A549 (cell line): ENCODE measurements around the gene PHKB. TPM values are rescaled to one million over a fixed set of nuclear protein-coding genes. Genes with fewer than 3 reads are reported as not detected.

Experiments used
- ATAC-seq, 2 experiments: fragments of 200-7000 bp in 1 of 2; fragments of >200 bp in 1 of 2; cut with Nextera tagmentation in 1 of 2; cut with Tn5 transposase in 1 of 2; 3 replicates each; pipeline versions ENCODE4 v1.8.0 to v1.9.1; 2018 to 2020; ENCODE audit warnings: mild to moderate bottlenecking in 1 of 2, moderate library complexity in 1 of 2
- CTCF ChIA-PET: fragments of 300-600 bp; sonication (Branson Sonifier 250); formaldehyde crosslinking; extraction: SDS; loops from one replicate; lab custom pipeline; 2021; ENCODE audit warnings: antibody characterized with exemption, inconsistent platforms; lab: Yijun Ruan, JAX
- POLR2A ChIA-PET: fragments of 350-600 bp; formaldehyde crosslinking; extraction: SDS; loops from one replicate; lab custom pipeline; 2021; ENCODE audit warnings: antibody characterized with exemption, inconsistent platforms; lab: Yijun Ruan, JAX
- DNase-seq, 2 experiments: peaks; one replicate each; pipeline versions ENCODE4 v3.0.0 to v3.0.0-alpha.2; 2011 to 2016; ENCODE audit warnings: low read depth in 1 of 2, low spot score in 1 of 2
- FAIRE-seq: peaks from 2 replicates; lab custom pipeline; 2011; peaks lifted over from hg19 to GRCh38; lab: Jason Lieb, UNC
- H3K27ac ChIP-seq, 2 experiments: fragments of >200 bp; sonication (Bioruptor Twin); formaldehyde crosslinking; 3 replicates each; pipeline ENCODE4 v1.5.1; 2016 to 2017
- H3K4me1 ChIP-seq: fragments of >200 bp; sonication (Bioruptor Twin); formaldehyde crosslinking; 3 replicates; pipeline ENCODE4 v1.6.1; 2016
- H3K4me2 ChIP-seq: fragments of >200 bp; sonication (Bioruptor Twin); formaldehyde crosslinking; 3 replicates; pipeline ENCODE4 v1.6.1; 2016
- H3K4me3 ChIP-seq: fragments of >200 bp; sonication (Bioruptor Twin); formaldehyde crosslinking; 3 replicates; pipeline ENCODE4 v1.5.1; 2016
- H3K9me3 ChIP-seq: fragments of >200 bp; sonication (Bioruptor Twin); formaldehyde crosslinking; 3 replicates; pipeline ENCODE4 v1.6.1; 2016
- BHLHE40 ChIP-seq: IDR thresholded peaks from 2 replicates; pipeline ENCODE4 v1.6.1; 2012; ENCODE audit warnings: low read depth, low read length, inconsistent platforms
- CBX2 ChIP-seq: fragments of 200-600 bp; sonication (generic); IDR thresholded peaks from 2 replicates; pipeline ENCODE4 v1.6.1; 2016; ENCODE audit warnings: low read depth, mild to moderate bottlenecking, borderline replicate concordance
- CHD2 ChIP-seq: fragments of 150-350 bp; IDR thresholded peaks from 2 replicates; pipeline ENCODE4 v1.6.1; 2014; ENCODE audit warnings: low read length; ENCODE audit not compliant: partially characterized antibody
- E2F6 ChIP-seq: IDR thresholded peaks from 2 replicates; pipeline ENCODE4 v1.6.1; 2012; ENCODE audit warnings: low read depth, borderline replicate concordance
- EHMT2 ChIP-seq: fragments of 200-600 bp; sonication (generic); IDR thresholded peaks from 2 replicates; pipeline ENCODE4 v1.6.1; 2016; ENCODE audit warnings: antibody characterized with exemption, low read depth, mild to moderate bottlenecking, moderate library complexity
- EP300 ChIP-seq, 2 experiments: fragments of >200 bp; sonication (Bioruptor Twin); formaldehyde crosslinking; IDR thresholded peaks; 2 replicates in 1 of 2; 3 replicates in 1 of 2; pipeline ENCODE4 v1.6.1; 2016 to 2017
- FOXS1 ChIP-seq: fragments of 250-450 bp; sonication (Bioruptor Pico); IDR thresholded peaks from 2 replicates; pipeline ENCODE4 v1.5.0; 2020; ENCODE audit warnings: mild to moderate bottlenecking, moderate library complexity
- GATA3 ChIP-seq: IDR thresholded peaks from 2 replicates; pipeline ENCODE4 v1.6.1; 2012; ENCODE audit warnings: borderline replicate concordance
- HEYL ChIP-seq: fragments of 250-450 bp; sonication (Bioruptor Pico); IDR thresholded peaks from 2 replicates; pipeline ENCODE4 v1.8.0; 2021; ENCODE audit warnings: mild to moderate bottlenecking, moderate library complexity
- HOXB13 ChIP-seq: fragments of 250-450 bp; sonication (Bioruptor Pico); IDR thresholded peaks from 2 replicates; pipeline ENCODE4 v1.5.0; 2020; ENCODE audit warnings: low read depth, mild to moderate bottlenecking, moderate library complexity
- HOXB5 ChIP-seq: fragments of 250-450 bp; sonication (Bioruptor Pico); IDR thresholded peaks from 2 replicates; pipeline ENCODE4 v1.5.0; 2020; ENCODE audit warnings: mild to moderate bottlenecking, moderate library complexity
- JUN ChIP-seq, 2 experiments: fragments of >200 bp; sonication (Bioruptor Twin); formaldehyde crosslinking; IDR thresholded peaks; 2 replicates in 1 of 2; 3 replicates in 1 of 2; pipeline ENCODE4 v1.6.1; 2016 to 2017
- JUNB ChIP-seq: fragments of >200 bp; sonication (Bioruptor Twin); formaldehyde crosslinking; IDR thresholded peaks from 2 replicates; pipeline ENCODE4 v1.6.1; 2016
- MAZ ChIP-seq: fragments of 150-350 bp; IDR thresholded peaks from 2 replicates; pipeline ENCODE4 v1.6.1; 2014; ENCODE audit warnings: antibody characterized with exemption, low read depth, low read length, borderline replicate concordance
- NPAS2 ChIP-seq: fragments of 250-450 bp; sonication (Bioruptor Pico); IDR thresholded peaks from 2 replicates; pipeline ENCODE4 v1.8.0; 2022; ENCODE audit warnings: mild to moderate bottlenecking, moderate library complexity, borderline replicate concordance
- NR3C1 ChIP-seq: fragments of >200 bp; sonication (Bioruptor Twin); formaldehyde crosslinking; IDR thresholded peaks from 3 replicates; pipeline ENCODE4 v1.6.1; 2017
- POLR2AphosphoS2 ChIP-seq: conservative IDR thresholded peaks from 2 replicates; pipeline ENCODE4 v1.6.1; 2012; ENCODE audit warnings: low read length, improper control_type of control experiment, inconsistent platforms
- RAD21 ChIP-seq, 2 experiments: fragments of >200 bp in 1 of 2; sonication (Bioruptor Twin) in 1 of 2; formaldehyde crosslinking in 1 of 2; IDR thresholded peaks in 1 of 2; conservative IDR thresholded peaks in 1 of 2; 2 replicates in 1 of 2; 3 replicates in 1 of 2; pipeline ENCODE4 v1.6.1; 2012 to 2018; ENCODE audit warnings: inconsistent platforms in 1 of 2
- RFX5 ChIP-seq: fragments of 450-650 bp; IDR thresholded peaks from 2 replicates; pipeline ENCODE4 v1.7.1; 2014; ENCODE audit warnings: antibody characterized with exemption, mild to moderate bottlenecking, moderate library complexity
- RNF2 ChIP-seq: fragments of 200-600 bp; sonication (generic); IDR thresholded peaks from 2 replicates; pipeline ENCODE4 v1.6.1; 2016; ENCODE audit warnings: low read depth, mild to moderate bottlenecking, antibody characterized with exemption, moderate library complexity, borderline replicate concordance
- SMC3 ChIP-seq: fragments of >200 bp; sonication (Bioruptor Twin); formaldehyde crosslinking; IDR thresholded peaks from 3 replicates; pipeline ENCODE4 v1.6.1; 2018; ENCODE audit warnings: inconsistent platforms
- SREBF2 ChIP-seq: fragments of 450-650 bp; IDR thresholded peaks from 2 replicates; pipeline ENCODE4 v1.6.1; 2014; ENCODE audit warnings: mild to moderate bottlenecking, moderate library complexity
- TFCP2L1 ChIP-seq: fragments of 250-450 bp; sonication (Bioruptor Pico); IDR thresholded peaks from 2 replicates; pipeline ENCODE4 v1.5.0; 2021; ENCODE audit warnings: mild to moderate bottlenecking
- TP53 ChIP-seq: fragments of 250-450 bp; sonication (Bioruptor Pico); IDR thresholded peaks from 2 replicates; pipeline ENCODE4 v1.5.0; 2021; ENCODE audit warnings: mild to moderate bottlenecking, moderate library complexity
- ZFP36 ChIP-seq: fragments of 450-650 bp; IDR thresholded peaks from 2 replicates; pipeline ENCODE4 v1.6.1; 2014; ENCODE audit warnings: borderline replicate concordance; ENCODE audit not compliant: partially characterized antibody
- ZNF302 ChIP-seq: fragments of 250-450 bp; sonication (Bioruptor Pico); IDR thresholded peaks from 2 replicates; pipeline ENCODE4 v1.9.0; 2021; ENCODE audit warnings: inconsistent platforms, mild to moderate bottlenecking, moderate library complexity
- WGBS: methylation state at CpG from one replicate; pipeline ENCODE4 v1.1.6; 2017; ENCODE audit errors: missing lambda C conversion rate; 5-methylcytosine and 5-hydroxymethylcytosine counted together
- polyA plus RNA-seq, 4 experiments: library from polyadenylated mRNA; depleted of rRNA in 3 of 4; stranded (reverse); fragments of >200 nt; fragmentation: RNase III in 1 of 4; extraction: RNeasy Plus Mini Kit Qiagen cat#74134 plus additional on column Dnase treatment in 1 of 4; gene quantifications; 2 replicates in 3 of 4; 3 replicates in 1 of 4; pipeline ENCODE4 v1.2.3, GENCODE V29; 2011 to 2017
- TF ChIP-seq, protein P1 (sequence below): fragments of 450-650 bp; IDR thresholded peaks from 2 replicates; pipeline ENCODE4 v1.6.1; 2014; ENCODE audit warnings: antibody characterized with exemption
- TF ChIP-seq, protein P2 (sequence below): fragments of >200 bp; sonication (Bioruptor Twin); formaldehyde crosslinking; IDR thresholded peaks from 3 replicates; pipeline ENCODE4 v1.6.1; 2016

PHKB gene
- polyA plus RNA-seq, 2 of the 4 experiments (the other 2 are of a cell fraction), result 33.2 to 96.8 TPM

GRCh38 chr16:47577029-47577428 lies 115.9 kb downstream of the PHKB start:
- no peak overlapping the region for H3K4me2 ChIP-seq
- DNase-seq (no peak), FAIRE-seq (no peak), ATAC-seq (no peak)
- H3K4me1 ChIP-seq, result no peaks in the 10 kb centered on the region
- H3K4me3 ChIP-seq, result no peak overlapping the region
- no peak overlapping the region for H3K27ac ChIP-seq
- CTCF ChIA-PET, result no interaction called here
- TF ChIP-seq MAZ (no peak), GATA3 (no peak), BHLHE40 (no peak), NR3C1 (no peak), FOXS1 (no peak), RNF2 (no peak), TP53 (no peak), RFX5 (no peak), JUN (IDR thresholded peaks at IDR 0.05) (no peak), EP300 (IDR thresholded peaks at IDR 0.05) (no peak), HOXB13 (no peak), SMC3 (no peak), RAD21 (conservative IDR thresholded peaks at IDR 0.05 in 1 of 2, IDR thresholded peaks at IDR 0.05 in 1 of 2) (no peak), HEYL (no peak), ZFP36 (no peak), CHD2 (no peak), ZNF302 (CRISPR knock-in tag) (no peak), E2F6 (no peak)
- TF ChIP-seq, protein P1, sequence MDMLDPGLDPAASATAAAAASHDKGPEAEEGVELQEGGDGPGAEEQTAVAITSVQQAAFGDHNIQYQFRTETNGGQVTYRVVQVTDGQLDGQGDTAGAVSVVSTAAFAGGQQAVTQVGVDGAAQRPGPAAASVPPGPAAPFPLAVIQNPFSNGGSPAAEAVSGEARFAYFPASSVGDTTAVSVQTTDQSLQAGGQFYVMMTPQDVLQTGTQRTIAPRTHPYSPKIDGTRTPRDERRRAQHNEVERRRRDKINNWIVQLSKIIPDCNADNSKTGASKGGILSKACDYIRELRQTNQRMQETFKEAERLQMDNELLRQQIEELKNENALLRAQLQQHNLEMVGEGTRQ, result no peak
- TF ChIP-seq, protein P2, sequence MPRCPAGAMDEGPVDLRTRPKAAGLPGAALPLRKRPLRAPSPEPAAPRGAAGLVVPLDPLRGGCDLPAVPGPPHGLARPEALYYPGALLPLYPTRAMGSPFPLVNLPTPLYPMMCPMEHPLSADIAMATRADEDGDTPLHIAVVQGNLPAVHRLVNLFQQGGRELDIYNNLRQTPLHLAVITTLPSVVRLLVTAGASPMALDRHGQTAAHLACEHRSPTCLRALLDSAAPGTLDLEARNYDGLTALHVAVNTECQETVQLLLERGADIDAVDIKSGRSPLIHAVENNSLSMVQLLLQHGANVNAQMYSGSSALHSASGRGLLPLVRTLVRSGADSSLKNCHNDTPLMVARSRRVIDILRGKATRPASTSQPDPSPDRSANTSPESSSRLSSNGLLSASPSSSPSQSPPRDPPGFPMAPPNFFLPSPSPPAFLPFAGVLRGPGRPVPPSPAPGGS, result no peak
- 0 out of 3 replicates have a peak, but pooled peaks cover 4% of the 10 kb centered on the region for H3K9me3 ChIP-seq
- POLR2A ChIA-PET, result no interaction called here

DNA sequence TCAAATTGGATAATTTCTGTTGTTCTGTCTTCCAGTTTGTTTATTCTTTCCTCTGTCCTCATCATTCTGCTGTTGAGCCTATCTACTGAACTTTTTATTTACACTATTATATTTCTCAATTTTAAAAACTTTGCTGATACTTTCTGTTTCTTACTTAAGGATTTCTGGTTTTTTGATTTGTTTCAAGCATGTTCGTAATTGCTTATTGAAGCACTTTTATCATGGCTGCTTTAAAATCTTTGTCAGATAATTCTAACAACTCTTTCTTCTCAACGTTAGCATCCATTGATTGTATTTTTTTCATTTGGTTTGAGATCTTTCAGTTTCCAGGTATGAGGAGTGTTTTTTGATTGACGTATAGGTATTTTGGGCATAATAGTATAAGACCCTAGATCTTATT lies 116.9 kb downstream of the PHKB start:
- ChIA-PET POLR2A (no interaction called here), CTCF (no interaction called here)
- ATAC-seq (no peak), FAIRE-seq (no peak), DNase-seq (no peak)
- Histone ChIP-seq H3K4me2 (no peak overlapping the region), H3K4me1 (no peaks in the 10 kb centered on the region), H3K9me3 (0 out of 3 replicates have a peak, but pooled peaks cover 4% of the 10 kb centered on the region), H3K4me3 (no peak overlapping the region), H3K27ac (no peak overlapping the region)
- 93% methylated on average over 3 of the region's 3 CpGs for WGBS
- TF ChIP-seq TFCP2L1 (CRISPR knock-in tag) (no peak), CHD2 (no peak), EHMT2 (no peak), NPAS2 (CRISPR knock-in tag) (no peak), NR3C1 (no peak), CBX2 (no peak), TP53 (no peak), POLR2AphosphoS2 (no peak), HOXB5 (CRISPR knock-in tag) (no peak), JUNB (no peak), RNF2 (no peak), HOXB13 (no peak), SREBF2 (no peak), EP300 (IDR thresholded peaks at IDR 0.05) (no peak)
